ENCODE results near the gene DNAAF1.
"Not testable (repeated sequence)": the region's sequence is repeated elsewhere in the genome, so short reads cannot be mapped to it uniquely, and the experiment has no call there.

Gene DNAAF1

DNA sequence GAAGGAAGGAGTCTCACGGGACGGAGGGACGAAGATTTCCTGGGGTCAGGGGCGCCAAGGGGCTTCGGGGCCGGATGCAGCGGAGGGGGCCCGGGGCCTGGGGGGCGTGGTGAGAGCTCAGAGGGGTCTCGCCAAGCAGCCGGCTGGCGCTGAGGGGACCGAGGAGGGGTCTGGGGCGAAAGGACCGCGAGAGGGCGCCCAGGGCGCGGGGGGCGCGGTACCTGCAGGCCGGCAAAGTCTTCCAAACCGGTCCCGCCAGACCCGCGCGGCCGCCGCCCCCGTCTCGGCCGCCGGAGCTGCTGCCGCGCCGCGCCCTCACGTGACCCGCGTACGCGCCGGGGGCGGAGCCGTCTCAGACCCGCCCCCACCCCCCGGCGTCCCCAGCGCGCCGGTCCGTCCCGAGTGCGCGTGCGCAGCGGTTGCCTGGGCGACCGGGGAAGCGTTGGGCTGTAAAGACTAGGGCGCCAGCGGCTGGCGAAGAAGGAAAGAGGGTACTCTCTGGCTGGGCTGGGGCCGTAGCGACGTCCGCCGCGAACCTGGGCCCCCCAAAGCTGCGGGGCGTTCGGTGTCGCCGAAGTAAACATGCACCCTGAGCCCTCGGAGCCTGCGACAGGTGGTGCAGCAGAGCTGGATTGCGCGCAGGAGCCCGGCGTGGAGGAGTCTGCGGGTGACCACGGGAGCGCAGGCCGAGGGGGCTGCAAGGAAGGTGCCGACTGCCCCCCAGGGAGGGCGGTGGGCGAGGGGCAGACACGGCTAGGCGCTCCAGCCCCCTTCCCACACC lies at the start of gene DNAAF1, which contains the start of gene HSDL1:
DNAAF1 (plus strand) TSS at position 450 of the 781 bp plus-strand sequence; CDS start at position 583, 133 bp downstream.
HSDL1 (minus strand) TSS at position 319 of the 781 bp plus-strand sequence. CDS start 13,856 bp downstream, outside the sequence.
- DNase-seq, result peak; percentile 97

GRCh38 chr16:84095466-84095865 lies 49.6 kb upstream of the DNAAF1 start:
- DNase-seq, result no peak

- no peak for DNase-seq
Observed at GRCh38 chr16:84096447-84097005, 48.6 kb upstream of the DNAAF1 start.

- no peak for DNase-seq
Observed at GRCh38 chr16:84098939-84099338, 46.2 kb upstream of the DNAAF1 start.

GRCh38 chr16:84103678-84104077 lies 41.4 kb upstream of the DNAAF1 start:
- DNase-seq, result no peak

GRCh38 chr16:84104231-84104630 lies 40.9 kb upstream of the DNAAF1 start:
- DNase-seq, result no peak

DNA sequence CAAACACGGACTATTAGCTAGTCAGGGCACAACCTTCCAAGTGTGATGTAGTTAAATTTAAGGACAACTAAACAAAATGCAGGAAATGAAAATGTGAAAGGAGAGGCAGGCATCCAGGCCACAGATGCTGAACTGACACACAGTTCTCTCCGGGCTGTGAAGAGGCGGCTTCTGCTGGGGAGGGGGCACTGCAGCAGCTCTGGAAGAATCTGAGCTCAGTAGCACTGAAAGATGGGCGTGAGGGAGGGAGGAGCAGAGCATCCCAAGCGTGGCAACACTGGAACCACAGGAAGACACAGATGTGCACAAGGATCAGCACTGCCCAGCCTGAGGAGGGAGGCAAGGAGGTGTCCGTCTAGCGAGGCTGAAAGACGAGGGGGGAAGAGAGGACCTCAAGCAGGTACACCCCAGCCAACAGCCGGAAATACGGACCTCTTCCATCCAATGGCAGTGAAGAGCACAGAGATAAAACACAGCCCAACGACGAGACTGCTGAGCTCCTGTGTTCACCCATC lies 39.8 kb upstream of the DNAAF1 start:
- no peak for DNase-seq

- DNase-seq, result no peak
Observed at GRCh38 chr16:84105948-84106740, 39.0 kb upstream of the DNAAF1 start.

- no peak for DNase-seq
Observed at GRCh38 chr16:84107921-84108320, 37.2 kb upstream of the DNAAF1 start.

- DNase-seq, result no peak
Observed at GRCh38 chr16:84109598-84110335, 35.3 kb upstream of the DNAAF1 start.

- no peak for DNase-seq
Observed at GRCh38 chr16:84110527-84110926, 34.6 kb upstream of the DNAAF1 start.

DNA sequence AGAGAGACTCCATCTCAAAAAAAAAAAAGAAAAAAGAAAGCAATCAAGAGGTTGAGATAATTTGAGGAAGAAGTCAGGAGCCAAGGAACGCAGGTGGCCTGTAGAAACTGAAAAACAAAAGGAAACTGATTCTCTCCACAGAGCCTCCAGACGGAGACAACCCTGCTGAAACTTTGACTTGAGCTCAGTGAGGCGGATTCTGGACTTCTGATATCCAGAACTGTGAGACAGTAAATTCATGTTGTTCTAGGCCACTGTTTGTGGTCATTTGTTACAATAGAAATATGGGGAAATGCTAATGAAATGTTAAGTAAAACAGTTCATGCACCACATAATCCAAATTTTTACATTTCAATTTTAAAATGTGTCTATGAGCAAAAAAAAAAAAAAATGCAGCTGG lies 33.6 kb upstream of the DNAAF1 start:
- DNase-seq, result no peak

DNA sequence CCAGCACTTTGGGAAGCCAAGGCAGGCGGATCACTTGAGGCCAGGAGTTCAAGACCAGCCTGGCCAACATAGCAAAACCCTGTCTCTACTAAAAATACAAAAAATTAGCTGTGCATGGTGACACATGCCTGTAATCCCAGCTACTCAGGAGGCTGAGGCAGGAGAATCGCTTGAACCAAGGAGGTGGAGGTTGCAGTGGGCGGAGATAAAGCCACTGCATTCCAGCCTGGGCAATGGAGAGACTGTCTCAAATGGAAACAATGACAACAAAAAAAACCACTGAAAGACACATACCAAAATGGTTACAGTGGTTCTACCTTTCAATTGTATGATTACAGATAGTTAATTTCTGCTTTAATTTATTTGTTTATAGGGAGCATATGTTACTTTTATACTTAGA lies 33.2 kb upstream of the DNAAF1 start:
- DNase-seq, result not testable (repeated sequence)

GRCh38 chr16:84115919-84116719 lies 29.0 kb upstream of the DNAAF1 start:
- DNase-seq, result peak; percentile 64

- DNase-seq, result peak; percentile 98
Observed at GRCh38 chr16:84116720-84117493, 28.2 kb upstream of the DNAAF1 start, which contains the start of gene MBTPS1. MBTPS1 (minus strand) TSS chr16:84116942; CDS start chr16:84101783, 15,159 bp downstream.

- DNase-seq, result peak; percentile 63
Observed at GRCh38 chr16:84117494-84117843, 27.6 kb upstream of the DNAAF1 start.

DNA sequence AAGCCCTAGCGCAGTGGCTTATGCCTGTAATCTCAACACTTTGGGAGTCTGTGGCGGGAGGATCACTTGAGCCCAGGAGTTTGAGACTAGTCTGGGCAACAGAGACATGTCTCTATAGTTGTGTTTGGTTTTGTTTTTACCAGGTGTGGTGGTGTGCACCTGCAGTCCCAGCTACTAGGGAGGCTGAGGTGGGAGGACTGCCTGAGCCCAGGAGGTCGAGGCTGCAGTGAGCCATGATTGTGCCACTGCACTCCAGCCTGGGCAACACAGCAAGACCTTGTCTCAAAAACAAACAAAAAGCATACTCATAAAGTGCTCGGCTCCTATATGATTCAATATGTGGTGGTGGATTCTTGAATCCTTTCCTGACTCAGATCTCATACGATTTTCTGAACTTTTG lies 26.8 kb upstream of the DNAAF1 start:
- DNase-seq, result not testable (repeated sequence)

DNA sequence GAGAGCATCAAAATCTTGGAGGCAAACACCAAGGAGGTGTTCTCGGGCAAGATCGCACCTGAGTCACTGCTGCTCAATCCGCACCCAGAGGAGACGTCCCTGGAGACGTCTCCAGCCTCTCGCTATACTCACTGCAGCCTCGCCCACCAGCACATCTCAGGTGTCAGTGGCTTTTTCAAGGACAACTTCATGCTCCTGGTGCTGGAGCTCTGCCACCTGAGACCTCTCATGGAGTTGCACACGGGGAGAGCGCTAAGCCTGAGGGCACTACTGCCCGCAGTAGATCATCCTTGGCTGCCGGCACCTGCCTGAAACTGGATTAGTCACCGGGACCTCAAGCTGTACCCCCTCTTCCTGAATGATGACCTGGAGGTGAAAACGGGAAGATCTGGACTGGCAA lies 25.7 kb upstream of the DNAAF1 start:
- DNase-seq, result no peak

GRCh38 chr16:84120023-84120422 lies 25.1 kb upstream of the DNAAF1 start:
- no peak for DNase-seq

- no peak for DNase-seq
Observed at GRCh38 chr16:84121007-84121406, 24.1 kb upstream of the DNAAF1 start.
